Adrenal gland (tissue), 12 donors: ENCODE data around the gene IL18BP. TPM values are rescaled to one million over a fixed set of nuclear protein-coding genes. Genes with fewer than 3 reads are reported as not detected.

ENCODE experiments used
- DNase-seq, 7 donors: peaks; one replicate each; pipeline ENCODE4 v3.0.0-alpha.2; 2019 to 2020
- H3K27ac ChIP-seq, 5 donors: fragments of 200-600 bp; sonication (generic) in 4 of 5; 1 replicate in 3 of 5; 2 replicates in 2 of 5; pipeline versions ENCODE4 v1.5.1 to v1.8.0; 2016 to 2020; ENCODE audit warnings: mild to moderate bottlenecking in 1 of 5
- H3K27me3 ChIP-seq: fragments of 200-600 bp; 2 replicates; pipeline ENCODE4 v1.8.0; 2021
- H3K36me3 ChIP-seq, 2 donors: fragments of 200-600 bp; replicated peaks in 1 of 2; 1 replicate in 1 of 2; 2 replicates in 1 of 2; pipeline versions ENCODE4 v1.5.1 to v1.8.0; 2018 to 2022
- H3K4me1 ChIP-seq, 2 donors: fragments of 200-600 bp; replicated peaks in 1 of 2; 1 replicate in 1 of 2; 2 replicates in 1 of 2; pipeline versions ENCODE4 v1.5.1 to v1.8.0; 2018 to 2021
- H3K4me3 ChIP-seq, 4 donors: fragments of 200-600 bp; sonication (generic) in 3 of 4; one replicate each; pipeline ENCODE4 v1.5.1; 2016 to 2018
- H3K9me3 ChIP-seq, 3 donors: fragments of 200-600 bp; sonication (generic) in 1 of 3; replicated peaks in 1 of 3; 1 replicate in 2 of 3; 2 replicates in 1 of 3; pipeline versions ENCODE4 v1.5.1 to v1.8.0; 2016 to 2021
- CTCF ChIP-seq, 6 experiments: fragments of 450-650 bp in 4 of 6; fragments of 200-600 bp in 2 of 6; sonication (generic) in 1 of 6; IDR thresholded peaks; 1 replicate in 5 of 6; 2 replicates in 1 of 6; pipeline versions ENCODE4 v1.5.1 to v1.8.0; 2016 to 2021; ENCODE audit warnings: antibody characterized with exemption in 6 of 6, mild to moderate bottlenecking in 2 of 6, moderate library complexity in 1 of 6
- POLR2A ChIP-seq, 2 donors: fragments of 450-650 bp; IDR thresholded peaks; one replicate each; pipeline ENCODE4 v1.6.1; 2017; ENCODE audit warnings: antibody characterized with exemption in 2 of 2, mild to moderate bottlenecking in 2 of 2, moderate library complexity in 1 of 2
- WGBS, 4 donors: extraction: QIAGEN DNeasy Blood & Tissue Kit in 2 of 4; methylation state at CpG; one replicate each; pipeline versions ENCODE4 v1.1.5 to v1.1.7; 2013 to 2017; 5-methylcytosine and 5-hydroxymethylcytosine counted together
- intact Hi-C, 2 donors: fragments of 100-400 bp; cut with DNase I; formaldehyde crosslinking; loops; one replicate each; pipeline versions ENCODE4 v1.14.1 to v1.15.0; 2022 to 2023
- polyA plus RNA-seq, 3 donors: library from polyadenylated mRNA; stranded (reverse); fragments of 200-250 nt in 2 of 3; fragments of 350-450 nt in 1 of 3; fragmentation: Illumina TruSeq in 1 of 3; extraction: RNeasy Lipid Tissue Mini Kit (QIAGEN cat#74804) in 1 of 3; gene quantifications; one replicate each; pipeline ENCODE4 v1.2.3, GENCODE V29; 2013 to 2014
- total RNA-seq, 9 donors: library from RNA; depleted of rRNA in 4 of 9; stranded (reverse); fragments of >200 nt in 4 of 9; fragments of 120-200 nt in 1 of 9; fragmentation: NEBNext Ultra II Directional in 1 of 9; extraction: Animal tissue kit (Norgen Biotek cat#: 25700) in 1 of 9; gene quantifications; one replicate each; pipeline versions ENCODE4 v1.1.0 to v1.2.4, GENCODE V29; 2013 to 2023
- donor health status: healthy with polysubstance abuse.
- donor health status: Bipolar disorder and iron deficiency.
- donor health status: DM: yes; HTN: yes; CAD: no.
- donor health status: DM: no; HTN: no; CAD: no.
- donor health status: DM: no; HTN: no; CAD: no.
- donor health status: DM: yes; HTN: yes; CAD: no.

Gene IL18BP
- total and polyA plus RNA-seq, 12 donors = 3.2 to 41.2 (median 11.4) TPM

GRCh38 chr11:71979094-71979493, 19.6 kb upstream of the IL18BP start:
- WGBS, 4 donors = 94 to 99% (median 96%) methylated on average over 4 of the region's 4 CpGs
- Histone ChIP-seq H3K27me3 (no peaks in the 10 kb centered on the region), H3K36me3 (no peaks in the 10 kb centered on the region), H3K9me3 (no peaks in the 10 kb centered on the region), H3K4me3 (no peak overlapping the region), H3K4me1 (peaks cover 0 to 9% of the 10 kb centered on the region in 2 donors), H3K27ac (no peak overlapping the region)
- TF ChIP-seq CTCF (IDR thresholded peaks at IDR 0.05) (no peak), POLR2A (IDR thresholded peaks at IDR 0.05) (no peak)
- no peak for DNase-seq
- intact Hi-C loops = no loop called here

GRCh38 chr11:71979602-71980001, 19.1 kb upstream of the IL18BP start:
- WGBS, 4 donors = 86 to 91% (median 88%) methylated on average over 3 of the region's 3 CpGs
- intact Hi-C loops = no loop called here
- no peaks in the 10 kb centered on the region for H3K27me3 ChIP-seq
- no peak overlapping the region for H3K4me3 ChIP-seq
- H3K36me3 ChIP-seq = no peaks in the 10 kb centered on the region
- H3K27ac ChIP-seq = no peak overlapping the region
- DNase-seq = no peak
- H3K4me1 ChIP-seq = peaks cover 0 to 9% of the 10 kb centered on the region in 2 donors
- no peak for TF ChIP-seq CTCF (IDR thresholded peaks at IDR 0.05)
- TF ChIP-seq POLR2A (IDR thresholded peaks at IDR 0.05) = no peak
- no peaks in the 10 kb centered on the region for H3K9me3 ChIP-seq

- Histone ChIP-seq H3K36me3 (no peaks in the 10 kb centered on the region), H3K9me3 (no peaks in the 10 kb centered on the region), H3K27me3 (no peaks in the 10 kb centered on the region), H3K27ac (no peak overlapping the region), H3K4me1 (no peaks in the 10 kb centered on the region), H3K4me3 (no peak overlapping the region)
- no peak for DNase-seq
- TF ChIP-seq POLR2A (IDR thresholded peaks at IDR 0.05) (no peak), CTCF (IDR thresholded peaks at IDR 0.05) (no peak)
- intact Hi-C loops = no loop called here
- WGBS, 4 donors = 84 to 93% (median 90%) methylated on average over 2 of the region's 2 CpGs
Measured at GRCh38 chr11:71986131-71986530, 12.6 kb upstream of the IL18BP start.

DNA sequence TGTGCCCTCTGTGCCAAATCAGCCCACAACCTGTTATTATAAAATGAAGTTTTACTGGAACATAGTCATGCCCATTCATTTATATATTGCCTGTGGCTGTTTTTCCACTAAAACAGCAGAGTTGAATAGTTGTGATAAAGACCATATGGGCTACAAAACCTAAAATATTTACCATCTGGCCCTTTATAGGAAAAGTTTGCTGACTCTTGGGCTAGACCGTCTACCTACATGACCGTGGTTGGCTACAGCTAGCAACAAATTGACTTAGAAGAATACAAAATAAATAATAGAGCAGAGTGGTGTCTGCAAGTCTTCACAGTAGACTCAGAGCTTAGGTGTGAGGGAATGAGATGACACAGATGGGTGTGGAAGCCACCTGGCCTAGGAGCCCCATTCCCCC, 11.2 kb upstream of the IL18BP start:
- H3K27ac ChIP-seq = no peak overlapping the region
- WGBS, 4 donors = 44 to 67% (median 47%) methylated on average over 2 of the region's 2 CpGs

More for the DNA sequence above, 11.2 kb upstream of the IL18BP start:
- Histone ChIP-seq H3K4me3 (no peak overlapping the region), H3K36me3 (no peaks in the 10 kb centered on the region), H3K9me3 (no peaks in the 10 kb centered on the region), H3K4me1 (no peaks in the 10 kb centered on the region), H3K27me3 (no peaks in the 10 kb centered on the region)
- no peak for DNase-seq
- intact Hi-C loops = no loop called here
- TF ChIP-seq CTCF (IDR thresholded peaks at IDR 0.05) (no peak), POLR2A (IDR thresholded peaks at IDR 0.05) (no peak)
